BJ (cell line): ENCODE data around the gene ZNF620. TPM values are rescaled to one million over a fixed set of nuclear protein-coding genes. Genes with fewer than 3 reads are reported as not detected.

Experiments used
- CTCF ChIA-PET: fragments of 350-600 bp; formaldehyde crosslinking; extraction: SDS; loops from one replicate; lab custom pipeline; 2021; ENCODE audit warnings: antibody characterized with exemption, inconsistent platforms; lab: Yijun Ruan, JAX
- POLR2A ChIA-PET: fragments of 300-600 bp; sonication (Branson Sonifier 250); formaldehyde crosslinking; extraction: SDS; loops from one replicate; lab custom pipeline; 2021; ENCODE audit warnings: antibody characterized with exemption; lab: Charles Lee
- DNase-seq: peaks from one replicate; pipeline ENCODE4 v3.0.0-alpha.2; 2011; ENCODE audit warnings: low read depth
- H3K27me3 ChIP-seq: 2 replicates; pipeline ENCODE4 v1.6.0; 2011; ENCODE audit warnings: low read length; ENCODE audit not compliant: control insufficient read depth, insufficient read depth
- H3K36me3 ChIP-seq: 2 replicates; pipeline ENCODE4 v1.5.1; 2011; ENCODE audit warnings: low read length; ENCODE audit not compliant: control insufficient read depth, insufficient read depth
- H3K4me3 ChIP-seq: 2 replicates; pipeline ENCODE4 v1.5.1; 2011; ENCODE audit warnings: low read depth, mild to moderate bottlenecking, control low read depth, low read length
- polyA plus RNA-seq: library from polyadenylated mRNA; depleted of rRNA; stranded (reverse); fragments of >200 nt; gene quantifications from 2 replicates; pipeline ENCODE4 v1.2.3, GENCODE V29; 2011
- TF ChIP-seq, protein P1 (sequence below): IDR thresholded peaks from 2 replicates; pipeline ENCODE4 v1.5.1; 2011; ENCODE audit warnings: low read depth, mild to moderate bottlenecking, control low read depth, inconsistent platforms, low read length, moderate library complexity; ENCODE audit not compliant: insufficient read depth

The ZNF620 gene
- polyA plus RNA-seq, 1 experiment, result 0.27 TPM

DNA sequence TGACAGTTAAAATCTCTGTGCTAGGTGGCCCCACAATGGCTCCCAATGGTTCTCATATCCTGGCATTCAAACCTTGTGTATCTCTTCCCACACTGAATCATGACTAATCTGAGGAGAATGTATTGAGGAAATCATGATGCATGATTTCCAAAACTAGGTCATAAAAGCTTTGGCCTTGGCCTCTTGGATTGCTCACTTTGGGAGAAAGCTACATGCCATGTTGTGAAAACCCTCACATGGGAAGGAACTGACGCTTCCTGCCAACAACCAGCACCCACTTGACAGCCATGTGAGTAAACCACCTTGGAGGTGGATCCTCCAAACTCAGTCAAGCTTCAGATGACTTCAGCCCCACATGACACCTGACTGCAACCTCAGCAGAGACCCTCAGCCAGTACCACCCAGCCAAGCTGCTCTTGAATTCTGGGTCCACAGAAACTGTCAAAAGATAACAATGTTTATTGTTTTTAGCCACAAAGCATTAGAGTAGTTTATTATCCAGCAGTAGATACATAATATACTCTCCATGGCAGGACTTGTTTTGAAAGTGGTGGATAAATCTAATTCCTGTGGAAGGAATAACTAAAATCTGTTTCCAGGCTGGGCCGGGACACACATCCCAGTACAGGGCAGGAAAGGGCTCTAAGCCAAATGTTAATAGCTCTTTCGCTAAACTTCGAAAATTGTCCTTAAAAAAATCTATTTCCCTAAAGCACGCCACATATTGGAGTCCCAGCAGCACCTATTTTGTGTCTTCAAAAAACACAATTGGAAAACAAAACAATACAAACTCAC lies 1.0 kb upstream of the ZNF620 start:
- peak; percentile 95 for DNase-seq
- no peaks in the 10 kb centered on the region for H3K27me3 ChIP-seq
- ChIA-PET CTCF (interaction anchor here (1.0 to 1.1 kb wide), 2 partner anchors 19 to 27 kb away, joined by 3 to 4 read pairs; partner anchors contain the start of gene ZNF621), POLR2A (interaction anchor here (0.6 kb wide), 1 partner anchor 695 kb away, joined by 5 read pairs; no protein-coding TSS in a partner anchor)
- H3K4me3 ChIP-seq, result no peak overlapping the region
- TF ChIP-seq, protein P1, sequence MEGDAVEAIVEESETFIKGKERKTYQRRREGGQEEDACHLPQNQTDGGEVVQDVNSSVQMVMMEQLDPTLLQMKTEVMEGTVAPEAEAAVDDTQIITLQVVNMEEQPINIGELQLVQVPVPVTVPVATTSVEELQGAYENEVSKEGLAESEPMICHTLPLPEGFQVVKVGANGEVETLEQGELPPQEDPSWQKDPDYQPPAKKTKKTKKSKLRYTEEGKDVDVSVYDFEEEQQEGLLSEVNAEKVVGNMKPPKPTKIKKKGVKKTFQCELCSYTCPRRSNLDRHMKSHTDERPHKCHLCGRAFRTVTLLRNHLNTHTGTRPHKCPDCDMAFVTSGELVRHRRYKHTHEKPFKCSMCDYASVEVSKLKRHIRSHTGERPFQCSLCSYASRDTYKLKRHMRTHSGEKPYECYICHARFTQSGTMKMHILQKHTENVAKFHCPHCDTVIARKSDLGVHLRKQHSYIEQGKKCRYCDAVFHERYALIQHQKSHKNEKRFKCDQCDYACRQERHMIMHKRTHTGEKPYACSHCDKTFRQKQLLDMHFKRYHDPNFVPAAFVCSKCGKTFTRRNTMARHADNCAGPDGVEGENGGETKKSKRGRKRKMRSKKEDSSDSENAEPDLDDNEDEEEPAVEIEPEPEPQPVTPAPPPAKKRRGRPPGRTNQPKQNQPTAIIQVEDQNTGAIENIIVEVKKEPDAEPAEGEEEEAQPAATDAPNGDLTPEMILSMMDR, result no peak
- no peaks in the 10 kb centered on the region for H3K36me3 ChIP-seq

DNA sequence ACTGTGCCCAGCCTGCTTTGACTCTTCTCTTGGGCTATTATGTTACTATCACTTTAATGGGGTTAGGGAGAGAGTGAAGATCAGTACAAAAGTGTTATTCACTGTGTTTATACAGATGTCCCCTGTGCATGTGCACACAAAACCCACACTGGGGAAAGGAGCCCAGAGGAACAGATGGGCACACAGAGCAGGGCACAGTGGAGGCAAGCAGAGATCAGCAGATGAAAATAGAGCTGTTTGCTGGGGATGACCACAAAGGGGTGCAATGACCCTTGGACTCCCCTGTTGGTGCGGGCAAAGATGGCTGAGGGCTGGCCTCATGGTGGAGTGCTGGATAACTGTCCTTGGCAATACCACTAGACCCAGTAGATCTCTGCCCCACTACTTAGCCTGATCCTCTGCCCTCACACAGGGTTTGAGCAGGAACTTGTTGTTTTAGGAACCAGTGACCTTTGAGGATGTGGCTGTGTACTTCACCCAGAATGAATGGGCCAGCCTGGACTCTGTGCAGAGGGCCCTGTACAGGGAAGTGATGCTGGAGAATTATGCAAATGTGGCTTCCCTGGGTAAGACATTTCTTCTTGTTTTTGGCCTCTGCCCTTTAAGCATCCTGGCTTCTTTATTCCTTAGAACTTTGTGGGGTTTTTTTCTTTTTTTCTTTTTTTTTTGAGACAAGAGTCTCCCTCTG lies 5.3 kb downstream of the ZNF620 start:
- DNase-seq, result no peak
- ChIA-PET POLR2A (no interaction called here), CTCF (no interaction called here)
- H3K4me3 ChIP-seq, result no peak overlapping the region
- TF ChIP-seq, protein P1, result no peak
- H3K27me3 ChIP-seq, result no peaks in the 10 kb centered on the region
- H3K36me3 ChIP-seq, result no peaks in the 10 kb centered on the region

DNA sequence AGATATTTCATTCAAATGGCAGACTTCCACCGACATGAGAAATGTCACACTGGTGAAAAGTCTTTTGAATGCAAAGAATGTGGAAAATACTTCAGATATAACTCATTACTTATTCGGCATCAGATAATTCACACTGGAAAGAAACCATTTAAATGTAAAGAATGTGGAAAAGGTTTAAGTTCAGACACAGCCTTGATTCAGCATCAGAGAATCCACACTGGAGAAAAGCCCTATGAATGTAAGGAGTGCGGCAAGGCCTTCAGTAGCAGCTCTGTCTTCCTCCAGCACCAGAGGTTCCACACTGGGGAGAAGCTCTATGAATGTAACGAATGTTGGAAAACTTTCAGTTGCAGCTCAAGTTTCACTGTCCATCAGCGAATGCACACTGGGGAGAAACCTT lies 10.4 kb downstream of the ZNF620 start:
- CTCF ChIA-PET, result no interaction called here
- no peaks in the 10 kb centered on the region for H3K36me3 ChIP-seq
- no peak for DNase-seq
- POLR2A ChIA-PET, result no interaction called here
- H3K4me3 ChIP-seq, result no peak overlapping the region
- TF ChIP-seq, protein P1, result no peak
- no peaks in the 10 kb centered on the region for H3K27me3 ChIP-seq

DNA sequence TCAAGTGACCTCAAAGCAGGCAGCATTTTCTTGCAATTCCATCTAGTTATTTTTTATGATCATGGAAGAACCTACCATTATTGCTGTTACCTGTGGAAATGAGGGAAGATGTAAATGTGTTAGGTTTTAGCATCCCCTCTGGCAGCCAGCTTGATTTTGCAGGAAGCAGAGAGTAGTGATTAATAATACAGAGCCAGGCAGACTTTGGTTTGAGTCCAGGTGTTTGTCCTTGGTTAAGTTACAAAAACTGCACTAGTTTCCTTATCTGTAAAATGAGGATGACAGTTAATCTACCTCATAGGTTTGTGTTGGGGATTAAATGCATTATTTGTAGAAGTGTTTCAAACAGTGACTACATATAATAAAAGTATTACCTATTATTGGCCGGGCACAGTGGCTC lies 12.2 kb downstream of the ZNF620 start:
- POLR2A ChIA-PET, result no interaction called here
- no peak for DNase-seq
- CTCF ChIA-PET, result no interaction called here

DNA sequence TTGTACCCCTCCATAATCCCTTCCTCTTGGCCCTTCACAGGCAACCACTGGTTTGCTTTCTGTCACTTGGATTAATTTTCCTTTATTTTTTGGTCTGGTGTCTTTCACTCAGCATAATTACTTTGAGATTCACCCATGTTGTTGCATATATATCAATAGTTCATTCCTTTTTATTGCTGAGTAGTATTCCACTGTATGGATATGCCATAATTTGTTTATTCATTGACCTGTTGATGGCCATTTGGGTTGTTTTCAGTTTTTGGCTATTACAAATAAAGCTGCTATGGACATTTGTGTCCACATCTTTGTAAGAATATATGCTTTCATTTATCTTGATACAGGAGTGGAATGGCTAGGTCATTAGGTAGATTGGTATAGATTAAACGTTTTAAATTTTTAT lies 13.0 kb downstream of the ZNF620 start:
- H3K4me3 ChIP-seq, result no peak overlapping the region
- no peak for DNase-seq
- CTCF ChIA-PET, result interaction anchor here (0.6 kb wide), 1 partner anchor 15 kb away, joined by 5 read pairs; no protein-coding TSS in a partner anchor
- TF ChIP-seq, protein P1, result no peak
- POLR2A ChIA-PET, result no interaction called here
- no peaks in the 10 kb centered on the region for H3K36me3 ChIP-seq
- H3K27me3 ChIP-seq, result no peaks in the 10 kb centered on the region

More for the DNA sequence above, 12.2 kb downstream of the ZNF620 start:
- Histone ChIP-seq H3K36me3 (no peaks in the 10 kb centered on the region), H3K27me3 (no peaks in the 10 kb centered on the region), H3K4me3 (no peak overlapping the region)
- TF ChIP-seq, protein P1, result no peak
